Pancreas (tissue), 10 donors: Measurements from ENCODE around the gene PSAT1. TPM values are rescaled to one million over a fixed set of nuclear protein-coding genes. Genes with fewer than 3 reads are reported as not detected.
A peak's percentile ranks its signal among the peaks of the same experiment; 100 is the strongest.

Experiments
- ATAC-seq, 4 donors: fragments of 200-7000 bp; cut with Tn5 transposase; one replicate each; pipeline versions ENCODE4 v1.8.0 to v1.9.1; 2020; ENCODE audit warnings: mild to moderate bottlenecking in 4 of 4, moderate library complexity in 4 of 4
- DNase-seq, 6 donors: peaks; one replicate each; pipeline ENCODE4 v3.0.0-alpha.2; 2020
- FAIRE-seq: peaks from 2 replicates; lab custom pipeline; 2012; peaks lifted over from hg19 to GRCh38; lab: Jason Lieb, UNC
- H3K27ac ChIP-seq, 4 donors: fragments of 200-600 bp; sonication (generic); 1 replicate in 3 of 4; 2 replicates in 1 of 4; pipeline versions ENCODE4 v1.5.0 to v1.8.0; 2020
- H3K27me3 ChIP-seq, 4 donors: fragments of 200-600 bp; one replicate each; pipeline ENCODE4 v1.8.0; 2021
- H3K36me3 ChIP-seq, 3 donors: fragments of 200-600 bp; sonication (generic) in 1 of 3; one replicate each; pipeline versions ENCODE4 v1.5.0 to v1.8.0; 2020 to 2021
- H3K4me1 ChIP-seq, 3 donors: fragments of 200-600 bp; one replicate each; pipeline ENCODE4 v1.8.0; 2021
- H3K4me3 ChIP-seq, 4 donors: fragments of 200-600 bp; sonication (generic) in 2 of 4; one replicate each; pipeline versions ENCODE4 v1.5.0 to v1.8.0; 2020 to 2021
- H3K9me3 ChIP-seq, 4 donors: fragments of 200-600 bp; one replicate each; pipeline ENCODE4 v1.8.0; 2021
- CTCF ChIP-seq, 4 donors: fragments of 200-600 bp; sonication (generic) in 3 of 4; IDR thresholded peaks; one replicate each; pipeline versions ENCODE4 v1.5.0 to v1.8.0; 2021; ENCODE audit warnings: antibody characterized with exemption in 4 of 4
- WGBS, 2 donors: extraction: QIAGEN DNeasy Blood & Tissue Kit; methylation state at CpG; one replicate each; pipeline ENCODE4 v1.1.7; 2013; 5-methylcytosine and 5-hydroxymethylcytosine counted together
- intact Hi-C, 3 donors: fragments of 100-400 bp; cut with DNase I; formaldehyde crosslinking; loops; one replicate each; pipeline versions ENCODE4 v1.11.1 to v1.14.2; 2022
- polyA plus RNA-seq, 2 donors: library from polyadenylated mRNA; stranded (reverse); fragments of 200-250 nt; gene quantifications; one replicate each; pipeline ENCODE4 v1.2.3, GENCODE V29; 2013
- total RNA-seq, 6 donors: library from RNA; stranded (reverse); fragmentation: NEBNext Ultra II Directional in 4 of 6; extraction: Animal tissue kit (Norgen Biotek cat#: 25700) in 4 of 6; gene quantifications; one replicate each; pipeline versions ENCODE4 v1.2.1 to v1.2.4, GENCODE V29; 2021 to 2023
- donor health status: healthy with polysubstance abuse.
- donor health status: DM: no; HTN: no; CAD: no; lungs with moderate emphysema.
- donor health status: DM: no; HTN: no; CAD: no.
- donor health status: control.
- donor health status: control.
- donor health status: Bipolar disorder and iron deficiency.
- donor health status: DM: yes; HTN: yes; CAD: no.
- donor health status: DM: no; HTN: no; CAD: no.
- donor health status: DM: no; HTN: no; CAD: no.
- donor health status: DM: yes; HTN: yes; CAD: no.

Gene PSAT1
- total and polyA plus RNA-seq, 8 donors = 9.0 to 189 (median 23.9) TPM

- 54 to 59% methylated on average over 16 of the region's 16 CpGs for WGBS, 2 donors
- TF ChIP-seq CTCF (IDR thresholded peaks at IDR 0.05) = no peak
- H3K9me3 ChIP-seq = no peaks in the 10 kb centered on the region
- no peak for FAIRE-seq
- peaks cover 25 to 27% (median 26%) of the 10 kb centered on the region in 3 donors for H3K4me1 ChIP-seq
- H3K36me3 ChIP-seq = no peaks in the 10 kb centered on the region
- ATAC-seq = peak in 3 of 4 donors; percentile 36
- no peak overlapping the region for H3K27ac ChIP-seq
- peak in 2 of 6 donors; percentile 32 to 57 for DNase-seq
- H3K27me3 ChIP-seq = no peaks in the 10 kb centered on the region
- intact Hi-C loops = no loop called here
- H3K4me3 ChIP-seq = no peak overlapping the region
These were observed 9.5 kb downstream of the PSAT1 start for GRCh38 chr9:78306222-78307076.

- WGBS, 2 donors = 84 to 85% methylated on average over 2 of the region's 2 CpGs
- FAIRE-seq (no peak), DNase-seq (no peak), ATAC-seq (no peak)
- intact Hi-C loops = no loop called here
- H3K27ac ChIP-seq = no peak overlapping the region
- no peaks in the 10 kb centered on the region for H3K9me3 ChIP-seq
- TF ChIP-seq CTCF (IDR thresholded peaks at IDR 0.05) = no peak
- H3K36me3 ChIP-seq = no peaks in the 10 kb centered on the region
- H3K4me3 ChIP-seq = no peak overlapping the region
- peaks cover 16 to 25% (median 21%) of the 10 kb centered on the region in 3 donors for H3K4me1 ChIP-seq
- H3K27me3 ChIP-seq = no peaks in the 10 kb centered on the region
These were observed 10.4 kb downstream of the PSAT1 start for GRCh38 chr9:78307360-78307759.

GRCh38 chr9:78309066-78309465, 12.1 kb downstream of the PSAT1 start:
- 53 to 79% methylated on average over 6 of the region's 6 CpGs for WGBS, 2 donors
- FAIRE-seq = no peak

GRCh38 chr9:78311075-78311474, 14.2 kb downstream of the PSAT1 start:
- 94% methylated on average over 5 of the region's 5 CpGs for WGBS, 2 donors
- H3K36me3 ChIP-seq = no peaks in the 10 kb centered on the region
- no peaks in the 10 kb centered on the region for H3K27me3 ChIP-seq

More at GRCh38 chr9:78309066-78309465, 12.1 kb downstream of the PSAT1 start:
- Histone ChIP-seq H3K27ac (no peak overlapping the region), H3K4me3 (no peak overlapping the region), H3K36me3 (no peaks in the 10 kb centered on the region), H3K4me1 (peaks cover 10 to 18% (median 11%) of the 10 kb centered on the region in 3 donors), H3K27me3 (no peaks in the 10 kb centered on the region), H3K9me3 (no peaks in the 10 kb centered on the region)
- TF ChIP-seq CTCF (IDR thresholded peaks at IDR 0.05) = no peak
- ATAC-seq (no peak), DNase-seq (no peak)
- intact Hi-C loops = no loop called here

More at GRCh38 chr9:78311075-78311474, 14.2 kb downstream of the PSAT1 start:
- no peak for TF ChIP-seq CTCF (IDR thresholded peaks at IDR 0.05)
- Histone ChIP-seq H3K4me3 (no peak overlapping the region), H3K27ac (no peak overlapping the region), H3K4me1 (peaks cover 5 to 23% (median 14%) of the 10 kb centered on the region in 3 donors), H3K9me3 (no peaks in the 10 kb centered on the region)
- ATAC-seq (no peak), FAIRE-seq (no peak), DNase-seq (no peak)
- intact Hi-C loops = no loop called here
